ENCODE results near the gene SCAF11. TPM values are rescaled to one million over a fixed set of nuclear protein-coding genes. Genes with fewer than 3 reads are reported as not detected.

Gene SCAF11
- polyA plus RNA-seq, 1 donor from 2014 or later: 20.4 TPM

DNA sequence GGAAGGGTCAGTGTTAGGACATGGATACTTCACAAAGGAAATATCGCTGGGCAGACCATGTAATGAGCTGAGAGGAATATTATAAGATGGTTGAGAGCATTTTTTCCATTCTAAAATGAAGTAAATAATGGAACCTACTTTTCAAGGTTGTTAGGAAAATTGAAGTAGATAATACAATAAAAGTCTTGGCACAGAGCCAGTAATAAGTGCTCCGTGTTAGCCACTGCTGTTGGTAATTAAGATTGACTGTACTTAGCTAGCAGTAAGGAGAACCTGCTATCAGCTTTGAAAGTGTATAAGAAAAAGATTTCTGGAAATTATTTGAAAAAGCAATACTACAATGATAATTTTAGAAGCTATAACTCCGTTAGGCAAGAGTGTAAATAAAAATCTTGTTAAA, 77.6 kb downstream of the SCAF11 start:
- no peaks in the 10 kb centered on the region for H3K36me3 ChIP-seq (ENCODE audit: insufficient read depth, low read length)
- no peak overlapping the region for H3K4me3 ChIP-seq (ENCODE audit: low read length)
- no peaks in the 10 kb centered on the region for H3K9me2 ChIP-seq (ENCODE audit: insufficient read depth, low read length)
- H3K9me3 ChIP-seq (ENCODE audit: low read length): no peaks in the 10 kb centered on the region
- TF ChIP-seq TAF1 (IDR thresholded peaks at IDR 0.05; ENCODE audit: low read depth) (no peak), SMC3 (conservative IDR thresholded peaks at IDR 0.05; ENCODE audit: poor library complexity) (no peak), MXI1 (conservative IDR thresholded peaks at IDR 0.05; ENCODE audit: poor library complexity, severe bottlenecking) (no peak), POLR2AphosphoS5 (IDR thresholded peaks at IDR 0.05) (no peak), RAD21 (conservative IDR thresholded peaks at IDR 0.05) (no peak), EZH2 (IDR thresholded peaks at IDR 0.05; ENCODE audit: borderline replicate concordance, insufficient read depth, low read length, poor library complexity, severe bottlenecking) (no peak), EP300 (conservative IDR thresholded peaks at IDR 0.05; ENCODE audit: poor library complexity, severe bottlenecking) (no peak)
- TF ChIP-seq, protein P1, sequence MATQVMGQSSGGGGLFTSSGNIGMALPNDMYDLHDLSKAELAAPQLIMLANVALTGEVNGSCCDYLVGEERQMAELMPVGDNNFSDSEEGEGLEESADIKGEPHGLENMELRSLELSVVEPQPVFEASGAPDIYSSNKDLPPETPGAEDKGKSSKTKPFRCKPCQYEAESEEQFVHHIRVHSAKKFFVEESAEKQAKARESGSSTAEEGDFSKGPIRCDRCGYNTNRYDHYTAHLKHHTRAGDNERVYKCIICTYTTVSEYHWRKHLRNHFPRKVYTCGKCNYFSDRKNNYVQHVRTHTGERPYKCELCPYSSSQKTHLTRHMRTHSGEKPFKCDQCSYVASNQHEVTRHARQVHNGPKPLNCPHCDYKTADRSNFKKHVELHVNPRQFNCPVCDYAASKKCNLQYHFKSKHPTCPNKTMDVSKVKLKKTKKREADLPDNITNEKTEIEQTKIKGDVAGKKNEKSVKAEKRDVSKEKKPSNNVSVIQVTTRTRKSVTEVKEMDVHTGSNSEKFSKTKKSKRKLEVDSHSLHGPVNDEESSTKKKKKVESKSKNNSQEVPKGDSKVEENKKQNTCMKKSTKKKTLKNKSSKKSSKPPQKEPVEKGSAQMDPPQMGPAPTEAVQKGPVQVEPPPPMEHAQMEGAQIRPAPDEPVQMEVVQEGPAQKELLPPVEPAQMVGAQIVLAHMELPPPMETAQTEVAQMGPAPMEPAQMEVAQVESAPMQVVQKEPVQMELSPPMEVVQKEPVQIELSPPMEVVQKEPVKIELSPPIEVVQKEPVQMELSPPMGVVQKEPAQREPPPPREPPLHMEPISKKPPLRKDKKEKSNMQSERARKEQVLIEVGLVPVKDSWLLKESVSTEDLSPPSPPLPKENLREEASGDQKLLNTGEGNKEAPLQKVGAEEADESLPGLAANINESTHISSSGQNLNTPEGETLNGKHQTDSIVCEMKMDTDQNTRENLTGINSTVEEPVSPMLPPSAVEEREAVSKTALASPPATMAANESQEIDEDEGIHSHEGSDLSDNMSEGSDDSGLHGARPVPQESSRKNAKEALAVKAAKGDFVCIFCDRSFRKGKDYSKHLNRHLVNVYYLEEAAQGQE (IDR thresholded peaks at IDR 0.05; ENCODE audit: borderline replicate concordance): no peak
- TF ChIP-seq, protein P2, sequence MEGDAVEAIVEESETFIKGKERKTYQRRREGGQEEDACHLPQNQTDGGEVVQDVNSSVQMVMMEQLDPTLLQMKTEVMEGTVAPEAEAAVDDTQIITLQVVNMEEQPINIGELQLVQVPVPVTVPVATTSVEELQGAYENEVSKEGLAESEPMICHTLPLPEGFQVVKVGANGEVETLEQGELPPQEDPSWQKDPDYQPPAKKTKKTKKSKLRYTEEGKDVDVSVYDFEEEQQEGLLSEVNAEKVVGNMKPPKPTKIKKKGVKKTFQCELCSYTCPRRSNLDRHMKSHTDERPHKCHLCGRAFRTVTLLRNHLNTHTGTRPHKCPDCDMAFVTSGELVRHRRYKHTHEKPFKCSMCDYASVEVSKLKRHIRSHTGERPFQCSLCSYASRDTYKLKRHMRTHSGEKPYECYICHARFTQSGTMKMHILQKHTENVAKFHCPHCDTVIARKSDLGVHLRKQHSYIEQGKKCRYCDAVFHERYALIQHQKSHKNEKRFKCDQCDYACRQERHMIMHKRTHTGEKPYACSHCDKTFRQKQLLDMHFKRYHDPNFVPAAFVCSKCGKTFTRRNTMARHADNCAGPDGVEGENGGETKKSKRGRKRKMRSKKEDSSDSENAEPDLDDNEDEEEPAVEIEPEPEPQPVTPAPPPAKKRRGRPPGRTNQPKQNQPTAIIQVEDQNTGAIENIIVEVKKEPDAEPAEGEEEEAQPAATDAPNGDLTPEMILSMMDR (IDR thresholded peaks at IDR 0.05; ENCODE audit: poor library complexity, severe bottlenecking): no peak
- no peak overlapping the region for H3K9ac ChIP-seq (ENCODE audit: low read length)
- H3K4me2 ChIP-seq (ENCODE audit: low read length): no peak overlapping the region
- H3F3A ChIP-seq (ENCODE audit: insufficient read depth, low read length, poor library complexity, severe bottlenecking): no peaks in the 10 kb centered on the region
- no peaks in the 10 kb centered on the region for H4K20me1 ChIP-seq (ENCODE audit: insufficient read depth)
- H2AFZ ChIP-seq (ENCODE audit: low read depth, low read length): no peak overlapping the region
- H3K27me3 ChIP-seq (ENCODE audit: insufficient read depth, low read depth, low read length): no peaks in the 10 kb centered on the region
- no peak overlapping the region for H3K27ac ChIP-seq (ENCODE audit: low read length)
- H3K79me2 ChIP-seq (replicated peaks; ENCODE audit: insufficient read depth, low read length): no peaks in the 10 kb centered on the region

DNA sequence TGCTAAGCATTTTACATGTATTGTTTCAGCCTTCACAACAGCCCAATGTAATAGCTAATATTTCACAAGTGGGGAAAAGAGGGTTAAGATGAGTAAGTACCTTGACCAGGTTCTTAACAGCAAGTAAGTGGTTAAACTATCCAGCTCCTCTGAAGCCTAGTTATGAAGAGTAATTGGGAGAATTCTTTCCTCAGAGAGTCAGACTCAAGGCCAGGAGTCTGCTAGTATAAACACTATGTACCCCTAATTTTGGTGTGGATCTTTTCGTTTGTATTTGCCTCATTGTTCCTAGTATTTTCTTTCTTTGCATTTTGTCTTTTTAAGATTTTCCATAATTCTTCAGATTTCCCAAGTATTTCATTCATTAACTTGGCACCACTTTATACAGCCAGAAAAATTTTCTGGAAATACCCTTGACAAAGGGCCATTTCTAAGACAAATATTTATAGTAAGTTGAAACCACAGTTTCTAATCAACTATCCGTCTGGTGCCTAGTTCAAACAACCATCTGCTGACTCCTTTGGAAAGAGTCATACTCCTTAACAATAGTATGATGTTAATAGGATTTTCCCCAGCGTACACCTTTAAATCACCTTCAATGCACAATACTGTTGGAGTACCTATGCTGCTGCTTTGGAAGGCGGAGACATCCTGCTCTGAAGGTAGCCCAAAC, 81.2 kb downstream of the SCAF11 start:
- TF ChIP-seq SMC3 (conservative IDR thresholded peaks at IDR 0.05; ENCODE audit: poor library complexity): no peak
- TF ChIP-seq TAF1 (IDR thresholded peaks at IDR 0.05; ENCODE audit: low read depth): no peak
- TF ChIP-seq, protein P2 (IDR thresholded peaks at IDR 0.05; ENCODE audit: poor library complexity, severe bottlenecking): no peak
- no peak for TF ChIP-seq EZH2 (IDR thresholded peaks at IDR 0.05; ENCODE audit: borderline replicate concordance, insufficient read depth, low read length, poor library complexity, severe bottlenecking)
- no peak for TF ChIP-seq MXI1 (conservative IDR thresholded peaks at IDR 0.05; ENCODE audit: poor library complexity, severe bottlenecking)
- TF ChIP-seq, protein P1 (IDR thresholded peaks at IDR 0.05; ENCODE audit: borderline replicate concordance): no peak
- no peak for TF ChIP-seq POLR2AphosphoS5 (IDR thresholded peaks at IDR 0.05)
- no peak for TF ChIP-seq EP300 (conservative IDR thresholded peaks at IDR 0.05; ENCODE audit: poor library complexity, severe bottlenecking)
- TF ChIP-seq RAD21 (conservative IDR thresholded peaks at IDR 0.05): no peak
- Histone ChIP-seq H3K9me2 (ENCODE audit: insufficient read depth, low read length) (no peaks in the 10 kb centered on the region), H3K27ac (ENCODE audit: low read length) (no peak overlapping the region), H3K27me3 (ENCODE audit: insufficient read depth, low read depth, low read length) (no peaks in the 10 kb centered on the region), H3F3A (ENCODE audit: insufficient read depth, low read length, poor library complexity, severe bottlenecking) (no peaks in the 10 kb centered on the region), H2AFZ (ENCODE audit: low read depth, low read length) (no peak overlapping the region), H3K4me3 (ENCODE audit: low read length) (no peak overlapping the region), H3K9ac (ENCODE audit: low read length) (no peak overlapping the region), H3K79me2 (replicated peaks; ENCODE audit: insufficient read depth, low read length) (no peaks in the 10 kb centered on the region), H3K9me3 (ENCODE audit: low read length) (no peaks in the 10 kb centered on the region), H3K4me2 (ENCODE audit: low read length) (no peak overlapping the region), H3K36me3 (ENCODE audit: insufficient read depth, low read length) (peaks cover 6% of the 10 kb centered on the region), H4K20me1 (ENCODE audit: insufficient read depth) (no peaks in the 10 kb centered on the region)

All from neural cell (in vitro differentiated cells).